SK-N-SH (cell line): ENCODE data around the gene PLEKHG3. TPM values are rescaled to one million over a fixed set of nuclear protein-coding genes. Genes with fewer than 3 reads are reported as not detected.
A peak's percentile ranks its signal among the peaks of the same experiment; 100 is the strongest.

Experiments
- CTCF ChIA-PET: fragments of 300-600, 350-600 bp; formaldehyde crosslinking; extraction: SDS; loops from one replicate; lab custom pipeline; 2021; lab: Yijun Ruan, JAX
- POLR2A ChIA-PET: fragments of 350-600 bp; sonication (Branson Sonifier 250); formaldehyde crosslinking; extraction: SDS; loops from one replicate; lab custom pipeline; 2020; ENCODE audit warnings: antibody characterized with exemption, inconsistent platforms; lab: Yijun Ruan, JAX
- DNase-seq: peaks from one replicate; pipeline ENCODE4 v3.0.0; 2012
- H2AFZ ChIP-seq: fragments of 200-600 bp; sonication (generic); 2 replicates; pipeline ENCODE4 v1.8.1; 2016; ENCODE audit warnings: antibody characterized with exemption, mild to moderate bottlenecking, low read depth
- H3F3A ChIP-seq: fragments of 200-600 bp; sonication (generic); replicated peaks from 2 replicates; pipeline ENCODE3; 2016; ENCODE audit warnings: antibody characterized with exemption, mild to moderate bottlenecking; ENCODE audit not compliant: insufficient read depth
- H3K27ac ChIP-seq, 2 experiments: fragments of 200-500 bp in 1 of 2; fragments of 200-600 bp in 1 of 2; sonication (Bioruptor generic) in 1 of 2; sonication (generic), shearing (Covaris generic) in 1 of 2; 2 replicates each; pipeline versions ENCODE4 v1.5.1 to v1.6.1; 2014 to 2016; ENCODE audit warnings: low read depth in 2 of 2, inconsistent platforms in 1 of 2, low read length in 1 of 2, mild to moderate bottlenecking in 1 of 2, mixed read lengths in 1 of 2
- H3K27me3 ChIP-seq: fragments of 200-600 bp; sonication (generic), shearing (Covaris generic); 2 replicates; pipeline ENCODE4 v1.6.1; 2016; ENCODE audit warnings: mixed run types; ENCODE audit not compliant: insufficient read depth
- H3K36me3 ChIP-seq, 2 experiments: fragments of 200-500 bp in 1 of 2; fragments of 200-600 bp in 1 of 2; sonication (Bioruptor generic) in 1 of 2; sonication (generic) in 1 of 2; replicated peaks in 1 of 2; 2 replicates each; pipeline versions ENCODE3 to v1.5.1; 2014 to 2016; ENCODE audit warnings: low read length in 1 of 2, mild to moderate bottlenecking in 1 of 2; ENCODE audit not compliant: insufficient read depth in 2 of 2, control insufficient read depth in 1 of 2
- H3K4me1 ChIP-seq, 2 experiments: fragments of 200-500 bp in 1 of 2; fragments of 200-600 bp in 1 of 2; sonication (Bioruptor generic) in 1 of 2; sonication (generic), shearing (Covaris generic) in 1 of 2; 2 replicates each; pipeline versions ENCODE4 v1.5.1 to v1.6.1; 2014 to 2016; ENCODE audit warnings: low read depth in 1 of 2, low read length in 1 of 2, mixed run types in 1 of 2; ENCODE audit not compliant: insufficient read depth in 2 of 2, control insufficient read depth in 1 of 2
- H3K4me2 ChIP-seq: fragments of 200-600 bp; sonication (generic), shearing (Covaris generic); 2 replicates; pipeline ENCODE4 v1.6.1; 2017; ENCODE audit warnings: mixed run types
- H3K4me3 ChIP-seq, 2 experiments: fragments of 200-500 bp in 1 of 2; fragments of 200-600 bp in 1 of 2; sonication (Bioruptor generic) in 1 of 2; sonication (generic), shearing (Covaris generic) in 1 of 2; 2 replicates each; pipeline versions ENCODE4 v1.5.1 to v1.8.1; 2014 to 2016; ENCODE audit warnings: low read depth in 2 of 2, inconsistent platforms in 1 of 2, low read length in 1 of 2, mild to moderate bottlenecking in 1 of 2, mixed read lengths in 1 of 2, moderate library complexity in 1 of 2
- H3K79me2 ChIP-seq: fragments of 200-600 bp; sonication (generic); 2 replicates; pipeline ENCODE4 v1.8.1; 2017; ENCODE audit warnings: mild to moderate bottlenecking; ENCODE audit not compliant: insufficient read depth
- H3K9ac ChIP-seq: fragments of 200-600 bp; sonication (generic); 2 replicates; pipeline ENCODE4 v1.6.1; 2017; ENCODE audit warnings: mixed run types
- H3K9me2 ChIP-seq: fragments of 200-600 bp; sonication (generic); 2 replicates; pipeline ENCODE4 v1.6.1; 2017; ENCODE audit warnings: mixed run types
- H3K9me3 ChIP-seq: fragments of 200-600 bp; sonication (generic); 2 replicates; pipeline ENCODE4 v1.6.1; 2017; ENCODE audit warnings: mixed run types, mild to moderate bottlenecking, moderate library complexity
- H4K20me1 ChIP-seq: fragments of 200-600 bp; sonication (generic); 2 replicates; pipeline ENCODE4 v1.6.1; 2017; ENCODE audit warnings: mild to moderate bottlenecking, mixed run types; ENCODE audit not compliant: insufficient read depth
- CHD2 ChIP-seq: fragments of 150-350 bp; IDR thresholded peaks from 2 replicates; pipeline ENCODE4 v1.6.1; 2018; ENCODE audit warnings: low read length; ENCODE audit not compliant: partially characterized antibody
- CTCF ChIP-seq: fragments of 200-600 bp; sonication (generic); IDR thresholded peaks from 2 replicates; pipeline ENCODE4 v1.6.1; 2017; ENCODE audit warnings: antibody characterized with exemption, mild to moderate bottlenecking, moderate library complexity
- ELF1 ChIP-seq: IDR thresholded peaks from 2 replicates; pipeline ENCODE4 v1.4.0; 2012
- EP300 ChIP-seq, 2 experiments: IDR thresholded peaks; 2 replicates each; pipeline versions ENCODE4 v1.4.0 to v1.6.1; 2012; ENCODE audit warnings: borderline replicate concordance in 1 of 2, low read depth in 1 of 2, low read length in 1 of 2
- EZH2phosphoT487 ChIP-seq: fragments of 200-600 bp; sonication (generic); IDR thresholded peaks from 2 replicates; pipeline ENCODE4 v1.6.1; 2017; ENCODE audit warnings: low read depth, mixed run types, mild to moderate bottlenecking, antibody characterized with exemption, moderate library complexity, borderline replicate concordance
- FOSL2 ChIP-seq: IDR thresholded peaks from 2 replicates; pipeline ENCODE4 v1.4.0; 2012; ENCODE audit warnings: low read depth, mild to moderate bottlenecking, moderate library complexity, borderline replicate concordance
- FOXJ3 ChIP-seq: sonication (generic); formaldehyde crosslinking; IDR thresholded peaks from 2 replicates; pipeline ENCODE4 v1.5.1; 2020; ENCODE audit warnings: mild to moderate bottlenecking, missing genetic modification reagents
- FOXM1 ChIP-seq: IDR thresholded peaks from 2 replicates; pipeline ENCODE4 v1.4.0; 2012; ENCODE audit warnings: low read depth, mild to moderate bottlenecking
- GABPA ChIP-seq: IDR thresholded peaks from 2 replicates; pipeline ENCODE4 v1.4.0; 2012; ENCODE audit warnings: low read depth, mild to moderate bottlenecking
- IRF3 ChIP-seq: fragments of 150-350 bp; IDR thresholded peaks from 2 replicates; pipeline ENCODE4 v1.6.1; 2016; ENCODE audit warnings: mild to moderate bottlenecking, low read depth, low read length
- MAX ChIP-seq: IDR thresholded peaks from 2 replicates; pipeline ENCODE4 v1.4.0; 2012; ENCODE audit warnings: low read depth
- MEF2A ChIP-seq: IDR thresholded peaks from 2 replicates; pipeline ENCODE4 v1.4.0; 2012; ENCODE audit warnings: low read depth, borderline replicate concordance
- MXI1 ChIP-seq: IDR thresholded peaks from 2 replicates; pipeline ENCODE4 v1.6.1; 2012; ENCODE audit warnings: mild to moderate bottlenecking, low read depth, low read length, improper control_type of control experiment
- RAD21 ChIP-seq: IDR thresholded peaks from 2 replicates; pipeline ENCODE4 v1.6.1; 2012; ENCODE audit warnings: mild to moderate bottlenecking, low read length
- SIN3A ChIP-seq: IDR thresholded peaks from 2 replicates; pipeline ENCODE4 v1.6.1; 2012; ENCODE audit warnings: low read depth, mild to moderate bottlenecking, low read length, moderate library complexity, borderline replicate concordance
- SMC3 ChIP-seq: IDR thresholded peaks from 2 replicates; pipeline ENCODE4 v1.6.1; 2012; ENCODE audit warnings: low read depth, low read length, improper control_type of control experiment
- TAF1 ChIP-seq: IDR thresholded peaks from 2 replicates; pipeline ENCODE4 v1.6.1; 2012; ENCODE audit warnings: low read depth, mild to moderate bottlenecking, low read length, moderate library complexity, borderline replicate concordance
- TCF12 ChIP-seq: IDR thresholded peaks from 2 replicates; pipeline ENCODE4 v1.4.0; 2012
- TEAD4 ChIP-seq: IDR thresholded peaks from 2 replicates; pipeline ENCODE4 v1.4.0; 2012; ENCODE audit warnings: mild to moderate bottlenecking, borderline replicate concordance; ENCODE audit not compliant: insufficient read depth
- YY1 ChIP-seq: IDR thresholded peaks from 2 replicates; pipeline ENCODE4 v1.4.0; 2012; ENCODE audit warnings: low read depth, mild to moderate bottlenecking
- ZBTB33 ChIP-seq: IDR thresholded peaks from 2 replicates; pipeline ENCODE4 v1.4.0; 2012; ENCODE audit warnings: low read depth, borderline replicate concordance
- WGBS: methylation state at CpG from one replicate; pipeline ENCODE4 v1.1.6; 2017; ENCODE audit warnings: low lambda C conversion rate; 5-methylcytosine and 5-hydroxymethylcytosine counted together
- polyA plus RNA-seq, 3 experiments: library from polyadenylated mRNA; depleted of rRNA; stranded (reverse); fragments of >200 nt; gene quantifications; 2 replicates each; pipeline ENCODE4 v1.2.3, GENCODE V29; 2012

PLEKHG3 gene
- polyA plus RNA-seq, 1 of the 3 experiments (the other 2 are of a cell fraction): 5.1 TPM

- WGBS: 81% methylated on average over 6 of the region's 6 CpGs
- no peaks in the 10 kb centered on the region for H4K20me1 ChIP-seq
- no peaks in the 10 kb centered on the region for H3K79me2 ChIP-seq
- H2AFZ ChIP-seq: no peak overlapping the region
- H3K27me3 ChIP-seq: no peaks in the 10 kb centered on the region; the same call in 1 of the 2 replicates
- TF ChIP-seq IRF3: no peak
- TF ChIP-seq SIN3A: no peak
- TF ChIP-seq SMC3: no peak
- TF ChIP-seq TAF1: no peak
- TF ChIP-seq FOXM1: no peak
- TF ChIP-seq TCF12: no peak
- TF ChIP-seq ELF1: no peak
- DNase-seq: no peak
- ChIA-PET POLR2A (no interaction called here), CTCF (interaction anchor here (2.4 kb wide), 1 partner anchor 228 kb away, joined by 9 read pairs; no protein-coding TSS in a partner anchor)
- H3F3A ChIP-seq: no peaks in the 10 kb centered on the region
- no peak overlapping the region for H3K9ac ChIP-seq
- no peak overlapping the region for H3K4me3 ChIP-seq
- H3K4me2 ChIP-seq: no peak overlapping the region
- H3K9me3 ChIP-seq: no peaks in the 10 kb centered on the region
- H3K36me3 ChIP-seq: no peaks in the 10 kb centered on the region
- H3K9me2 ChIP-seq: no peaks in the 10 kb centered on the region
- no peaks in the 10 kb centered on the region for H3K4me1 ChIP-seq
- no peak overlapping the region for H3K27ac ChIP-seq
Measured at GRCh38 chr14:64663174-64663573, 41.0 kb upstream of the PLEKHG3 start.

GRCh38 chr14:64671591-64671990 lies 32.6 kb upstream of the PLEKHG3 start:
- H4K20me1 ChIP-seq: no peaks in the 10 kb centered on the region
- no peaks in the 10 kb centered on the region; a peak in 1 of 4 replicates for H3K4me1 ChIP-seq
- no peak overlapping the region; a peak in 1 of 4 replicates for H3K4me3 ChIP-seq
- WGBS: 14% methylated on average over 3 of the region's 3 CpGs
- H3K9me2 ChIP-seq: no peaks in the 10 kb centered on the region
- H3K27ac ChIP-seq: no peak overlapping the region
- H3K4me2 ChIP-seq: no peak overlapping the region
- peak; percentile 69 for DNase-seq
- POLR2A ChIA-PET: no interaction called here
- H3K79me2 ChIP-seq: no peaks in the 10 kb centered on the region
- no peak overlapping the region for H2AFZ ChIP-seq
- H3K27me3 ChIP-seq: no peaks in the 10 kb centered on the region
- TF ChIP-seq TEAD4 (no peak), TCF12 (no peak), FOXJ3 (CRISPR knock-in tag) (no peak), GABPA (no peak), MEF2A (no peak), RAD21 (peak; percentile 91), EP300 (IDR thresholded peaks at IDR 0.05; ENCODE audit: borderline replicate concordance in 1 of 2, low read depth in 1 of 2, low read length in 1 of 2) (no peak), SIN3A (no peak), MAX (no peak), IRF3 (no peak), SMC3 (peak; percentile 76), YY1 (no peak), FOSL2 (no peak), CHD2 (no peak), MXI1 (no peak), ZBTB33 (no peak), CTCF (peak; percentile 81), EZH2phosphoT487 (no peak)
- TF ChIP-seq, all 33 proteins: peak for 3
- H3K36me3 ChIP-seq: no peaks in the 10 kb centered on the region
- no peaks in the 10 kb centered on the region for H3F3A ChIP-seq
- CTCF ChIA-PET: interaction anchor here (0.6 to 7.3 kb wide), 33 partner anchors 9 to 321 kb away, joined by 3 to 73 read pairs (median 4); no protein-coding TSS in a partner anchor
- H3K9ac ChIP-seq: no peak overlapping the region
- no peaks in the 10 kb centered on the region for H3K9me3 ChIP-seq
